Hepatic stellate cell (primary cell): ENCODE data around the gene KIAA0040.

ENCODE experiments used
- DNase-seq: peaks from one replicate; pipeline ENCODE4 v3.0.0; 2011; ENCODE audit warnings: low spot score

The KIAA0040 gene

GRCh38 chr1:175200678-175201521 is 8.3 kb upstream of the KIAA0040 start:
- peak; percentile 44 for DNase-seq

- peak; percentile 52 for DNase-seq
These were observed 5.8 kb upstream of the KIAA0040 start for GRCh38 chr1:175198332-175198731.

DNA sequence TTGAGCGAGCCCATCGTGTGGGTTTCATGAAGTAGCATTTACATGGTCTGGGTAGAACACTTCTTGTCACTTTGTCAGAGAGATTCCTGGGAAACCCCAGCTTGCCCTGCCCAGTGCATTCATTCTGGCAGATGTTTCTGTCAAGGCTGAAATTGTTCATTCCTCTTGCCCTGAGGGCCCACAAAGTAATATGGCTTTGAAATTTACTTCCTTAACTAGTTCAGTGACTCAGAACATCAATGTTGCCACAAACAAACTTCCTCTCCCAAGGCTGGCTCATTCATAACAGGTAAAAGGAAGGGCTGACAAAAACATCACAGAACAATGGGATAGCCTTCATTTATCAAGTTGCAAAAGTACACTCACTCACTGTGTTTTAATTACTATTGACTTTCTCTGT is 5.0 kb upstream of the KIAA0040 start:
- no peak for DNase-seq

GRCh38 chr1:175195798-175196197 is 3.2 kb upstream of the KIAA0040 start:
- no peak for DNase-seq

GRCh38 chr1:175195281-175195680 is 2.7 kb upstream of the KIAA0040 start:
- no peak for DNase-seq

DNA sequence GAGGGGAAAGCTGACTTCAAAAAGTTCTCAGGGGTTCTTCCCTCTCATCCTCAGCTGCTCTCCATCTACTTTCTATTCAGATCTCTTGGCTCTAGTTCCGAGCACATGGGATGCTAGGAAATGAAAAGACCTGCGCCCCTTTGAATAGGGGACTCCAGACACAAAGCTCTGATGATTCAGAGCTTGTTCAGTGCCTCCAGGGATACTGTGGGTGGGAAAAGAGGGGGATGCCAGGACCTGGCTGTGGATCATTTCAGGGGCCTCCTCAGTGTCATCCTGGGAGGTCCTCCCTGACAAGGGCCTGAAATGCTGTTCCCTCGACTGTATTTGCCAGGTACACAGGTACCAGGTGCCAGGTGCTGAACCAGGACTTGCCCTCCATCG is 943 bp upstream of the KIAA0040 start:
- DNase-seq = peak; percentile 22

- peak; percentile 33 for DNase-seq
These were observed 406 bp downstream of the KIAA0040 start for GRCh38 chr1:175192111-175192629.

GRCh38 chr1:175191659-175192058 is 917 bp downstream of the KIAA0040 start:
- DNase-seq = peak; percentile 39

DNA sequence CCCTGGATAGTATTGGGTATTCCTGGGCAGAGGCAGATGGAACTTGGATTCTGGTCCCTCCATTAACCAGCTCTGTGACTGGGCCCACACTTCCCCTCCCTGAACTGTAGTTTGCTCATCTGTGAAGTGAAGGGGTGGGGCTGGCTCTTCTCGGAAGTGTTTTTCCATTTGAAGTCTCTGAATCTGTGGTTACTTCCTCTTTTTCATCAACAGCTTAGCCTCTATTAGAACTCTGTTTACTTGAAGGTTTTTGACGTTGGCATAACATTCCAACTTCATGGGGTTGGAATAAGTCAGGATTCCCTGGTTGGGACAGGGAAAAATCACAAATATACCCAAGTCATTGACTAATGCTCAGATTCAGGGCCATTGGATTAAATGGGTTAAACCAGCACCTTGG is 3.6 kb downstream of the KIAA0040 start:
- DNase-seq = no peak

- DNase-seq = no peak
These were observed 6.0 kb downstream of the KIAA0040 start for GRCh38 chr1:175186433-175187160.

GRCh38 chr1:175185903-175186302 is 6.7 kb downstream of the KIAA0040 start:
- no peak for DNase-seq

GRCh38 chr1:175183586-175183985 is 9.0 kb downstream of the KIAA0040 start:
- DNase-seq = no peak

DNA sequence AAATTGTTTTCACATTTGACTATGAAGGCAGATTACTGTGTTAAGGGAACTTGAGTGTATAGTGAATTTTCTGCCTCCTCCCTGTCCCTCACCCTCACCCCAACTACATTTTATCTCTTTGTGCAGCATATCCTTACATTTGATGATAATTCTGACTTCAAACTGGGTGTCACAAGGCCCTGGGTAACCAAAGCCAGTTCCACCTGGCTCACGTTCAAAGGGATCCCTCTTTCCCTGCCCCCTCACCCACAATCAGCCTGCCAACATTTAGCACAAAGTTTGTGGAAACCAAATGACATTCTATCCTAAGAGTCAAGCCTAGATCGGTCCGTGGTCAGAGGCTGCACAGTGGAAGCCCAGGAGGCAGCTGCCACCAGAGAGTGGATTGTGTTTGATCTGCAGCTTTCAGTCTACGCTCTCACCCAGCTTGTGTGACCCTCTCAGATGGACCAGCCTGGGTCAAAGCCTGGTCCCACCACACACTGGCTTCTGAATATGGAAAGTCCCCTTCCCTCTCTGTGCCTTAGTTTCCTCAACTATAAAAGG is 10.3 kb downstream of the KIAA0040 start:
- no peak for DNase-seq

DNA sequence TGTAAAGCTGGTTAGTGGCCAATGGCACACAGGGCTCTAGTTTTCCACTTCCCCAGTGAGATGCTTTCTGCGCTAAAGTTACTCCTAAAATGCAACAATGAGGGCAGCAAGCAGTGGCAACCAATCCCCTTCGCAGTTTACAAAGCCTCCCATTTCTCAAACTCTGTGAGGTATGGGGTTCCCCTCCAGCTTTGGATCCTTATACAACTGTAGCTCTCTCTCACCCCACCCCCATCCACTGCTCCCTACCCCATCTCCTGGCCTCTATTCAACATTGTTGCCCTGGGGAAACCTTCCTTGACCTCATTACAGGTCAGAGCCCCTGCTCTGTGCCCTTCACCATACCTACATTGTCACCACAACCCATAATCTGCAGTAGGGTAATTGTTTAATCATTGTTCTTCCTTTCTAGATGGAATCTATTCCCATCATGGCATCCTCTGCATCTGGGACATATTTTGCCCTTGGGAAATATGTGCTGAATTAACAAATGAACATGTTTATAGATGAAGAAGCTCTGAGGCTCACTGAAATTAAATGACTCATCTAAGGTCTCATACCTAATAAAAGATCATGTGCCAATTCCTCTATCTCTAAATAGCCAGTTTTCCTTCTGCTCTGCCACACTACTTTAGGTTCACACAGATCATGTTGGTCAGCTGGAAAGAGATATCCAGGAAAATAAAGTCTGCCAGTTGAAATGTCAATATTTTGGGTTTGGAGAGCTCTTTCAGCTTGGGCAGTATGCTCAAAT is 12.6 kb downstream of the KIAA0040 start:
- no peak for DNase-seq

- DNase-seq = no peak
These were observed 14.1 kb downstream of the KIAA0040 start for GRCh38 chr1:175178456-175178855.

- no peak for DNase-seq
These were observed 14.5 kb downstream of the KIAA0040 start for GRCh38 chr1:175178056-175178455.

DNA sequence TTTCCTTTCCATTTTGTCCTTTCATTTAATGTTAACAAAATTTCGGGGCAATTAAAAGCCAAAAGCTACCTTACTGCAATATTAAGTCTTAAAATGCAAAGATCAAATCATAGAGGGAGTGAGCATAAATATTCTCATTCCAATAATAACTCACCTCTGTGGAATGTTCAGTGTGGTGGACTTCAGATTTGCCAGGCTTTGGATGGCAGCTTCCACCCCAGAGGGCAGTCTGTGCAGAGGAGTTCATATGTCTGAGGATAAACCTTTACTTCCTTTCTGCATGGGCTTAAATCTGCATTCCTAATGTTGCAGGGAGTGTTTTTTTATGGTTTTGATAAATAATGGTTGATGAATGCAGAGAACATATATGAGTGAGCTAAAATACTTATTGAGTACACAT is 16.3 kb downstream of the KIAA0040 start:
- no peak for DNase-seq

DNA sequence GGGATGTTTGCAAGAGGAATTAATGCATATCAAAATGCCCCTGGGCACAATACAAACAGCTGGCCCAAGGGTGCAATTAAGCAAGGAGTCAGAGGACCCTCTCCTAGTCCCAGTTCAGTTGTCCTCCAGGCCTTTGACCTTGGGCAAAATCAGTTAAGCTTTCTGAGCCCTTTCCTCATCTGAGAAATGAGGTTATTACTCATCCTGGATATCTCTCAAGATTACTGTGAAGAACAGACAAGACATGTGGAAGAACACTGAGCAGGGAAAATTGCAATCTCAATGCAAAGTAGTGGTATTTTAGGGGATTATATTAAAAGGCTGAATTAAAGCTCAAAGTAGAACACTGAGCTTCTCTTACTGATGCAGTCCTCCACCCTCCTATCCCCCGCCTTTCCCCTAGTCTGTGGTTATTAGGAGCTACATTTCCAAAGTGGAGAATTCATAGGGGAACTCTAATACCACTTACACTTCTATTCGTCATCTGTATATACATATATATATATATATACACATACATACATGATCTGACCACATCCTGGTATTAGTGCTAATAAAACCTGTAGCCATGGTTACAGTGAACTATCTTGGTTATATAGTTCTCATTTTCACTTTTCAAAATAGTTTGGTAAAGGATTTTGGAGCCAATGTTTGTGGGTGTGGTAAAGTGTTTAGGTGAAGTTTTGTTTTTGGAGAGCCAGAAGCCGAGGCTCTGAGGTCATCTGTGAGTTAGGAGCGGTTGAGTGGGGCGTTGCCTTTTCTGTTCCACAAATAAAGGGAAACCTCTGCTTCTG is 18.1 kb downstream of the KIAA0040 start:
- DNase-seq = no peak

- DNase-seq = no peak
These were observed 19.0 kb downstream of the KIAA0040 start for GRCh38 chr1:175173531-175173930.

GRCh38 chr1:175172503-175172902 is 20.1 kb downstream of the KIAA0040 start:
- DNase-seq = no peak
